ENCODE data around the gene TFEB.

- TF ChIP-seq CTCF (conservative IDR thresholded peaks at IDR 0.05 in 1 of 2, IDR thresholded peaks at IDR 0.05 in 1 of 2; ENCODE audit: low read depth in 1 of 2, low read length in 2 of 2) (no peak), EZH2 (IDR thresholded peaks at IDR 0.05; ENCODE audit: low read length, missing control alignments) (peak; percentile 70)
Observed at GRCh38 chr6:41638002-41638934, 97.1 kb downstream of the TFEB start, which contains the start of gene MDFI.
